Calu3 (cell line): Measurements from ENCODE around the gene MTMR12. TPM values are rescaled to one million over a fixed set of nuclear protein-coding genes. Genes with fewer than 3 reads are reported as not detected.
"Not testable (repeated sequence)": the region's sequence is repeated elsewhere in the genome, so short reads cannot be mapped to it uniquely, and the experiment has no call there.

ENCODE experiments used
- BruUV-seq: library from RNA; stranded (reverse); fragments of 400-500 nt; replicated peaks from 2 replicates; lab custom pipeline; 2021; lab: Mats Ljungman, UMichigan
- CTCF ChIA-PET: fragments of 300-600 bp; sonication (Branson Sonifier 250); formaldehyde crosslinking; loops from one replicate; lab custom pipeline; 2022; ENCODE audit warnings: antibody characterized with exemption; lab: Charles Lee
- DNase-seq: peaks from one replicate; pipeline ENCODE4 v3.0.0; 2022
- H3K27ac Mint-ChIP-seq: one replicate; pipeline ENCODE4 v1.8.0; 2022; ENCODE audit warnings: mixed read lengths; ENCODE audit not compliant: unreplicated experiment
- H3K27me3 Mint-ChIP-seq: one replicate; pipeline ENCODE4 v1.8.0; 2022; ENCODE audit warnings: mixed read lengths; ENCODE audit not compliant: unreplicated experiment
- H3K36me3 Mint-ChIP-seq: one replicate; pipeline ENCODE4 v1.8.0; 2022; ENCODE audit warnings: mild to moderate bottlenecking, moderate library complexity, mixed read lengths; ENCODE audit not compliant: insufficient read depth, unreplicated experiment
- H3K4me1 Mint-ChIP-seq: one replicate; pipeline ENCODE4 v1.8.0; 2022; ENCODE audit warnings: mild to moderate bottlenecking, low read depth, mixed read lengths; ENCODE audit not compliant: unreplicated experiment
- H3K4me3 Mint-ChIP-seq: one replicate; pipeline ENCODE4 v1.8.0; 2022; ENCODE audit warnings: mild to moderate bottlenecking, low read depth, moderate library complexity, mixed read lengths; ENCODE audit not compliant: unreplicated experiment
- H3K9me3 Mint-ChIP-seq: one replicate; pipeline ENCODE4 v1.8.0; 2022; ENCODE audit warnings: low read depth, mixed read lengths; ENCODE audit not compliant: unreplicated experiment
- intact Hi-C: fragments of 100-400 bp; cut with micrococcal nuclease; formaldehyde crosslinking; loops from one replicate; pipeline ENCODE4 v1.10.0; 2022; ENCODE audit not compliant: unreplicated experiment
- total RNA-seq: library from RNA; stranded (reverse); gene quantifications from 2 replicates; pipeline ENCODE4 v1.2.3, GENCODE V29; 2022
- TF ChIP-seq, protein P1 (sequence below): fragments of 200-600 bp; IDR thresholded peaks from one replicate; pipeline ENCODE4 v1.8.0; 2022; ENCODE audit warnings: antibody characterized with exemption; ENCODE audit not compliant: unreplicated experiment

MTMR12 gene
- total RNA-seq, 1 experiment from 2014 or later, result 42.7 TPM

DNA sequence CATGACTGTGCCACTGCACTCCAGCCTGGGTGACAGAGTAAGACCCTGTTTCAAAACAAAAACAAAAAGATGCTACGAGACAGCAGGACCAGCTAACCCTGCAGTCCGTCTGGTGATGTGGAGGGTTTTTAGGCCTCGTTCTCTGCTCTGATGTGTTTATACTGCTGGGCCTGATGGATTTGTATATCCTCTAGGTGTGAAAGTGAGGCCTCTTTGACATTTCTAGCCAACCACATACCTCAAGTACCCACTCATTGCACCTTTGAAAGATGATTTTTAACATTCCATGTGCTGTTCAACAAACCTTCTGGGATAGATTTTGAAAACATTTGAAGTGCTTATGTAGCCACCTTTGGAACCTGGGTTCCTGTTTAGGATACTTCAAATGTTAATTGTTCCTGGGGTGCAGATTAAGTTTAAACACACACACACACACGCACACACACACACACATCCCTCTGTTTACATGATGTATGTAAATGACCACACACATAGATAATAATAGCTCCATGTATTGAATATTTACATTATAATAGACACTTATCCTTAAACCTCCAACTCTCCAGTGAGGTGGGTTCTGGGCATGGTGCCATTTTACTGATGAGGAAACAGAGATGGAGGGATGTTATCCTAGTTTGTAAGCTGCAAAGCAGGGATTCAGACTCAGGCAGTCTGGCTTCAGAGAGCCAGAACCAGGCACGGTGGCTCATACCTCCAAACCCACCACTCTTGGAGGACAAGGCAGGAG lies 89.8 kb downstream of the MTMR12 start:
- Mint-ChIP-seq H3K4me3 (no peak overlapping the region), H3K4me1 (peaks cover 35% of the 10 kb centered on the region), H3K9me3 (no peaks in the 10 kb centered on the region), H3K27me3 (no peaks in the 10 kb centered on the region), H3K27ac (no peak overlapping the region), H3K36me3 (peaks cover 13% of the 10 kb centered on the region)
- no TSS peak for BruUV-seq
- intact Hi-C loops, result no loop called here
- DNase-seq, result no peak
- CTCF ChIA-PET, result interaction anchor here (0.7 kb wide), 1 partner anchor 18 kb away, joined by 3 read pairs; no protein-coding TSS in a partner anchor
- TF ChIP-seq, protein P1, sequence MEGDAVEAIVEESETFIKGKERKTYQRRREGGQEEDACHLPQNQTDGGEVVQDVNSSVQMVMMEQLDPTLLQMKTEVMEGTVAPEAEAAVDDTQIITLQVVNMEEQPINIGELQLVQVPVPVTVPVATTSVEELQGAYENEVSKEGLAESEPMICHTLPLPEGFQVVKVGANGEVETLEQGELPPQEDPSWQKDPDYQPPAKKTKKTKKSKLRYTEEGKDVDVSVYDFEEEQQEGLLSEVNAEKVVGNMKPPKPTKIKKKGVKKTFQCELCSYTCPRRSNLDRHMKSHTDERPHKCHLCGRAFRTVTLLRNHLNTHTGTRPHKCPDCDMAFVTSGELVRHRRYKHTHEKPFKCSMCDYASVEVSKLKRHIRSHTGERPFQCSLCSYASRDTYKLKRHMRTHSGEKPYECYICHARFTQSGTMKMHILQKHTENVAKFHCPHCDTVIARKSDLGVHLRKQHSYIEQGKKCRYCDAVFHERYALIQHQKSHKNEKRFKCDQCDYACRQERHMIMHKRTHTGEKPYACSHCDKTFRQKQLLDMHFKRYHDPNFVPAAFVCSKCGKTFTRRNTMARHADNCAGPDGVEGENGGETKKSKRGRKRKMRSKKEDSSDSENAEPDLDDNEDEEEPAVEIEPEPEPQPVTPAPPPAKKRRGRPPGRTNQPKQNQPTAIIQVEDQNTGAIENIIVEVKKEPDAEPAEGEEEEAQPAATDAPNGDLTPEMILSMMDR, result no peak

DNA sequence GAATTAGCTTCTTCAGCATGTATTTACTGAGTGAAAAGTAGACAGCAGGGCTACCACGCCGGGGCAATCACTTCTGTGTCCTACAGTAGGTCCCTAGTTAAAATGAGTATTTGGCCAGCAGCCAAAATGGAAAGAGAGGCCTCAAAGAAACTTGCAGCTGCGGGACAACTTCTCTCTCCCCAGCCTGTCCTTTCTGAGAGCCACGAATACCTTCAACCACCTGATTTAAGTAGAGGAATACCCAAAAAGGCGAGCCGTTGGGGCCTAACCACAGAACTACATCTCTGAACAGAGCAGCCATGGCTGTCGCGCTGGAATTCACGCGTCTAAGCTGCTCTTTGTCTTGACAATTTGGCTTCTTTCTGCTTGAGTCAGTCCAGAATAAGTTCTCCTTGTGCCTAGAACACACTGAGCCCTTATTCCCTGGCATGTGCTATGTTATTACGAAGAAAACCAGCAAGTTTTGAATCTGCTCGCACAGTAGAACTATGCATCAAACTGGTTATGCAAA lies 94.8 kb downstream of the MTMR12 start:
- CTCF ChIA-PET, result interaction anchor here (1.7 kb wide), 1 partner anchor 14 kb away, joined by 3 read pairs; no protein-coding TSS in a partner anchor
- TF ChIP-seq, protein P1, result no peak
- Mint-ChIP-seq H3K36me3 (no peaks in the 10 kb centered on the region), H3K27ac (no peak overlapping the region), H3K9me3 (no peaks in the 10 kb centered on the region), H3K4me3 (no peak overlapping the region), H3K27me3 (no peaks in the 10 kb centered on the region), H3K4me1 (peaks cover 13% of the 10 kb centered on the region)
- DNase-seq, result no peak
- intact Hi-C loops, result no loop called here
- no TSS peak for BruUV-seq

DNA sequence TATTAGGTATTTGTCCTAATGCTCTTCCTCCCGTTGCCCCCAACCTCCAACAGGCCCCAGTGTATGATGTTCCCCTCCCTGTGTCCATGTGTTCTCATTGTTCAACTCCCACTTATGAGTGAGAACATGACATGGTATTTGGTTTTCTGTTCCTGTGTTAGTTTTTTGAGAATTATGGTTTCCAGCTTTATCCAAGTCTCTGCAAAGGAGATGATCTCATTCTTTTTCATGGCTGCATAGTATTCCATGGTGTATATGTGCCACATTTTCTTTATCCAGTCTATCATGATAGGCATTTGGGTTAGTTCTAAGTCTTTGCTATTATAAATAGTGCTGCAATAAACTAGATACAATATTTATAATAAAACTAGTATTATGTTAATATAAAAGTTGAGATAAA lies 98.4 kb downstream of the MTMR12 start:
- H3K9me3 Mint-ChIP-seq, H3K36me3 Mint-ChIP-seq, H3K4me3 Mint-ChIP-seq, DNase-seq, CTCF ChIA-PET, BruUV-seq, H3K27me3 Mint-ChIP-seq: not testable (repeated sequence)
- peaks cover 33% of the 10 kb centered on the region for H3K4me1 Mint-ChIP-seq
- intact Hi-C loops, result loop anchor here (5.0 kb wide), 1 partner anchor 42 kb away; the partner anchor contains the start of gene GOLPH3
- H3K27ac Mint-ChIP-seq, result peak overlapping the region; percentile 18

DNA sequence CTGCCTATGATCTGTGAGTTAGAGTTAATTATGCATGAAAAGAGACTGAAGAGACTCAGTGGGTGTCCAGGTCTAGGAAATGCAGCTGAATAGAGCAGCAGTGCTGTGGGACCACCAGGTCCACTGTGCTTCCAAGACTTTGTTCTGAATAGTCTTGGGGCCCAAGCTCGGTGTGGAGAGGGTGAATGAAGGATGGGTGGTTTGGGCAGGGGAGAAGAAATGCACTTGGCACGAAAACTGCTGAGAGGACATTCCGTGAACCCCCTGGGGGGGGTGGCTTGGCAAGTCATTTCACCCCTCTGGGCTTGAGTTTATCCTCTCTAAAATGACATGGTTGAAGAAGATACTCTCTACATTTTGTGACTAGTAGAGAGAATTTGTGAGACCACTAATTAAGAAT lies 102.6 kb downstream of the MTMR12 start:
- TF ChIP-seq, protein P1, result no peak
- intact Hi-C loops, result loop anchor here (5.0 kb wide), 1 partner anchor 38 kb away; the partner anchor contains the start of gene GOLPH3
- peaks cover 7% of the 10 kb centered on the region for H3K36me3 Mint-ChIP-seq
- no peak for DNase-seq
- no peaks in the 10 kb centered on the region for H3K27me3 Mint-ChIP-seq
- no peaks in the 10 kb centered on the region for H3K9me3 Mint-ChIP-seq
- peak overlapping the region; percentile 81 for H3K27ac Mint-ChIP-seq
- H3K4me1 Mint-ChIP-seq, result peaks cover 35% of the 10 kb centered on the region
- no TSS peak for BruUV-seq
- CTCF ChIA-PET, result interaction anchor here (0.6 kb wide), 1 partner anchor 194 kb away, joined by 4 read pairs; no protein-coding TSS in a partner anchor
- no peak overlapping the region for H3K4me3 Mint-ChIP-seq

DNA sequence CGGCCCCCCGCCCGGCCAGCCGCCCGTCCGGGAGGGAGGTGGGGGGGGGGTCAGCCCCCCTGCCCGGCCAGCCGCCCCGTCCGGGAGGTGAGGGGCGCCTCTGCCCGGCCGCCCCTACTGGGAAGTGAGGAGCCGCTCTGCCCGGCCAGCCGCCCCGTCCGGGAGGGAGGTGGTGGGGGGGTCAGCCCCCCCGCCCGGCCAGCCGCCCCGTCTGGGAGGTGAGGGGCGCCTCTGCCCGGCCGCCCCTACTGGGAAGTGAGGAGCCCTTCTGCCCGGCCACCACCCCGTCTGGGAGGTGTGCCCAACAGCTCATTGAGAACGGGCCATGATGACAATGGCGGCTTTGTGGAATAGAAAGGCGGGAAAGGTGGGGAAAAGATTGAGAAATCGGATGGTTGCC lies 103.9 kb downstream of the MTMR12 start:
- BruUV-seq, CTCF ChIA-PET, H3K27me3 Mint-ChIP-seq, H3K36me3 Mint-ChIP-seq, H3K4me3 Mint-ChIP-seq, DNase-seq, intact Hi-C loops, H3K27ac Mint-ChIP-seq, H3K9me3 Mint-ChIP-seq: not testable (repeated sequence)
- H3K4me1 Mint-ChIP-seq, result peaks cover 46% of the 10 kb centered on the region
